ENCODE results near the gene EHF.
A peak's percentile ranks its signal among the peaks of the same experiment; 100 is the strongest.

EHF gene

DNA sequence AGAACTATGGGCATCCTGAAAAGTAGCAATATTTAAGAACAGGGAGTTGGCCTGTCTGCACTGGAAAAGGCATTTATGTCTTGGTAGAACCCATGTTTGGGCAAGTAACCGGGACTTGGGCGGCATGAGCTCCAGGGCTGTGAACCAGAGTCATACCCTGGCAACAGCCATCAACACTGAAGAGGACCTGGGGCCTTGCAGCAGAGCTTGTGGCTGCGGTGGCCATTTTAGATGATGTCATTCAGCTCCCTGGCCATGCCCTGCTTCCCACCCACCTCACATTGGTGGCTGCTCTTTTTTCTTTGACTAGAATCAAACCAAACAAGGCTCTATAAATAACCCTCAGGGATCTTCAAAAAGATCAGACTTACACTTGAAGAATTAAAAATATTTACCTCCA lies 26.6 kb downstream of the EHF start:
- no peak for DNase-seq

- DNase-seq = no peak
Measured at GRCh38 chr11:34648036-34648435, 27.1 kb downstream of the EHF start.

GRCh38 chr11:34649597-34649996 lies 28.7 kb downstream of the EHF start:
- DNase-seq = no peak

DNA sequence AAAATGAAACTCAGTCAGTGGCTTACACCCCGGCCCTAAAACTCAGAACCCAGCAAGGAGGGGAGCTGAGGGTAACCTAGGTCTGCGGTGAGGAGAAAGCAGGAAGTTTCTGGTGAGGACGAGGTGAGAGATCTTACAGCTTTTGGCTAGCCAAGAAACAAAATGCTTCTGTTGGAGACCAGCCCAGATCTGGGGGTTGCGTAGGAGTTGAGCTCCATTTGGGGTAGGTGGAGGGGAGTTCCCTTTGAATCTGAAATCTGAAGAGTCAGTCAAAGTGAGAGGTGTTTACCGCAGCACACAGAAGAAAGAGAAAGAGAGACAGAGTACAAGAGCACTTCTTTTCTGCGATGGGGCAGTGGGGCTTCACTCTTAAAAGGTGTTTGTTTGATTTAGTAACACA lies 29.6 kb downstream of the EHF start:
- peak; percentile 27 for DNase-seq

DNA sequence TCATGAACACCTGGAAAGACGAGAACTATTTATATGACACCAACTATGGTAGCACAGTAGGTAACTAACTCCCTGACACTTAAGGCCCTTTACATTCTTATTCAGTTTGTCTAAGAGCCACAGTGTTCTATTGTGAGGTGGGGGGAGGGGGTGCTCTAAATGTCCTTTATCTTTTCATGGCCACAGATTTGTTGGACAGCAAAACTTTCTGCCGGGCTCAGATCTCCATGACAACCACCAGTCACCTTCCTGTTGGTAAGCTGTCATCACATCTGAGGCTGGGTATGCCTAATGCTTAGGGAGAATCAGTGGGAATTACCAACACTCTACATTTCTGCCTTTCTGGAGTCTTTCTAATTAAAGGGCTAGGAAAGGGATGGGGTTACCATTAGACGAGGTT lies 30.7 kb downstream of the EHF start:
- DNase-seq = no peak

DNA sequence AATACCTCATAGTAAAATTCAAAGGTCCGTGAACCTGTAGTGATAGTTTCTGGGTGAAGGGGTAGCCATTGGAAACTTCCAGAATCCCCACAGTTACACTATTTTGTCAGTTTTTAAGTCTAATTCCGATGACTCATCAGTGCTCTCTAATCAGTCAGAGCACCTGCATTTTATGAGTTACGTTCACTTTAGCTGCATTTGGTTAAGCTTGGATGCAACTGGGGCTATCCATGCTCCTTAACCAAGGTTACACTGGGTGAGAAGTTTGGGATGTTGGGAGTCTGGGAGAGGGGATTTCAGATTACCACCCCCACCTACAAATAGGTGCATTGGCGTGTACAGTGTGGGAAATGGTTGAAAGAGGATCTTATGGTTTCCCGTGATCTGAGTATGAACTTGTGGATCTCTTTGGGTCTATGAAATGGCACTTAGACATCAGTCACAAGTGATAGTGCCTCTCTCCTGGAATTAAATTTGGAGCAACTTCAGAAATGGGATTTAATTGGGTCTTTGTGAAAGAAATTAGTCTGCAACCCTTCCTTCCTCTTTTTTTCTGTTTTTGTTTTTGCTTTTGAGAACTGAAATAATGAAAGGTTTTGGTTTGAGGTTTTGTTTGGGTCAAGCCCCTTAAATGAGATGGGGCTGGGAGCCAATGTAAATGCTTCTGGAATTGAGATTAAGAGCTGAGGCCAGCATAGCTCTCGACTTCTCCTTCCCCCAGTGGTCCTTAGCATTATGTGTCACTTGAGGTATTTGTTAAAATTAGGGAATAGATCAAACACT lies 31.5 kb downstream of the EHF start:
- no peak for DNase-seq

- DNase-seq = no peak
Measured at GRCh38 chr11:34653031-34653430, 32.1 kb downstream of the EHF start.

GRCh38 chr11:34653851-34654482 lies 33.1 kb downstream of the EHF start:
- no peak for DNase-seq

- DNase-seq = no peak
Measured at GRCh38 chr11:34654483-34655334, 33.8 kb downstream of the EHF start.

- no peak for DNase-seq
Measured at GRCh38 chr11:34655335-34656008, 34.6 kb downstream of the EHF start.

GRCh38 chr11:34656062-34656720 lies 35.3 kb downstream of the EHF start:
- no peak for DNase-seq

DNA sequence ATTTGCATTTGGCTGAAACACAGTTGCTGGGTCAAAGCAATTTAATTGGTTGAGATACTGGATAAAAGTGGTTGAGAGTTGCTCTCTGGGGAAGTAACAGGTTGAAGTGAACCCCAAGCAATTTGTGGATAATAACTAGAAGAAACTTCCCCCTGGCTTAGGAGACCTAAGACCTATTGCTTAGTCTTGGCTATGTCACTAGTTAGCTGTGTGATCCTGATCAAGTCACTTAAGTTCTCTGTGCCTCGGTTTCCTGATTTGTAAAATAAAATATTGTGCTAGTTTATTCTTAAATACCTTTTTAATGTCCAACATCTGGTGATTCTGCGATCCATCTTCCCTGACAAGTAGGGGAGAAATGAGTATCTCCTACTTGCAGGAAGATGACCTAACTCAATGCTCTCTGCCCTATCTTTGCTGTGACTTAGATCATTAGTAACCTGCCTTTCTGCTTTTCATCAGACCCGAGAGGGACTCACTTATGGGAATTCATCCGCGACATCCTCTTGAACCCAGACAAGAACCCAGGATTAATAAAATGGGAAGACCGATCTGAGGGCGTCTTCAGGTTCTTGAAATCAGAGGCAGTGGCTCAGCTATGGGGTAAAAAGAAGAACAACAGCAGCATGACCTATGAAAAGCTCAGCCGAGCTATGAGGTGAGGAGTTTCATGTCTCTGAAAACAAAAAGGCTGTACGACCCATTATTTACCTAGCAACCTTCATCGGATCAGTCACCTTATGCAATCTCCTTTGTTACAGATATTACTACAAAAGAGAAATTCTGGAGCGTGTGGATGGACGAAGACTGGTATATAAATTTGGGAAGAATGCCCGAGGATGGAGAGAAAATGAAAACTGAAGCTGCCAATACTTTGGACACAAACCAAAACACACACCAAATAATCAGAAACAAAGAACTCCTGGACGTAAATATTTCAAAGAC lies 37.5 kb downstream of the EHF start:
- no peak for DNase-seq

DNA sequence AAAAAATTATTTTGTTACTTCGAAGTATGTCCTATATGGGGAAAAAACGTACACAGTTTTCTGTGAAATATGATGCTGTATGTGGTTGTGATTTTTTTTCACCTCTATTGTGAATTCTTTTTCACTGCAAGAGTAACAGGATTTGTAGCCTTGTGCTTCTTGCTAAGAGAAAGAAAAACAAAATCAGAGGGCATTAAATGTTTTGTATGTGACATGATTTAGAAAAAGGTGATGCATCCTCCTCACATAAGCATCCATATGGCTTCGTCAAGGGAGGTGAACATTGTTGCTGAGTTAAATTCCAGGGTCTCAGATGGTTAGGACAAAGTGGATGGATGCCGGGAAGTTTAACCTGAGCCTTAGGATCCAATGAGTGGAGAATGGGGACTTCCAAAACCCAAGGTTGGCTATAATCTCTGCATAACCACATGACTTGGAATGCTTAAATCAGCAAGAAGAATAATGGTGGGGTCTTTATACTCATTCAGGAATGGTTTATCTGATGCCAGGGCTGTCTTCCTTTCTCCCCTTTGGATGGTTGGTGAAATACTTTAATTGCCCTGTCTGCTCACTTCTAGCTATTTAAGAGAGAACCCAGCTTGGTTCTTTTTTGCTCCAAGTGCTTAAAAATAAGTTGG lies 38.3 kb downstream of the EHF start:
- no peak for DNase-seq

- DNase-seq = no peak
Measured at GRCh38 chr11:34665077-34665835, 44.4 kb downstream of the EHF start.

GRCh38 chr11:34667810-34668582 lies 47.1 kb downstream of the EHF start:
- DNase-seq = no peak

DNA sequence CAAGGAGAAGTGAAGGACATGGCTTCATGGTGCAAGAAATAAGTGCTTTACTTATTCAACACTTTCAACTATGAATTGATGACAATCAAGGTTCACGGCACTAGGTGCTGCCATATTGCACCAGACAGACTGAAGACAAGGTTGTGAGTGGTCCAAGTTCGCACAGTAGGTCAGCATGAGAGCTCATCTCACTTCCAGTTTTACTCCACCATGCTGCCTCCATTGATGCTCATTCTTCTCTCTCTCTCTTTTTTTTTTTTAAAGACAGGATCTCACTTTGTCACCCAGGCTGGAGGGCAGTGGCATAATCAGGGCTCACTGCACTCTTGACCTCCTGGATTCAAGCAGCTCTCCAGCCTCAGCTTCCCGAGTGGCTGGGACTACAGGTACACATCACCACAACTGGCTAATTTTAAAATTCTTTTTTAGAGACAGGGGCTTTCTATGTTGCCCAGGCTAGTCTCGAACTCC lies 47.7 kb downstream of the EHF start:
- no peak for DNase-seq

DNA sequence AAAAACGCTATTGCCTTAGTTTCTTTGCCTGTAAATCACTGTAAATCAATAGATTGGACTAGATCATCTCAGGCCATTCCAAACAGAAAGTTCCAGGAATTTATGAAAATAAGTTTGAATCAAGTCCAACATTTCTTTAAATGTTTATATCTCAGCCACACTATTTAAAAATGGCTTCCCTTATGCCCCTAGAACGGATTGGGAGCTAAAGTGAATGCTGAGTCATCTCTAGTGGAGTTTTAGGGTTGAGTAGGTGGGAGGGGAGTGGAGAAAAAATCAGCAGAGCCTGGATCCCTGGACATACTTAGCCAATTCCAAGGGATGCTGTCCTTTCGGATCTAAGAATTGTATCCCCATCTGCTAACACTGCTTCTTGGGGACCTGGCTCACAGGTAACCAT lies 48.6 kb downstream of the EHF start:
- DNase-seq = no peak

- no peak for DNase-seq
Measured at GRCh38 chr11:34671117-34671516, 50.2 kb downstream of the EHF start.

GRCh38 chr11:34671946-34672345 lies 51.1 kb downstream of the EHF start:
- DNase-seq = no peak

Data from femur (tissue), 1 donor.